LNCaP clone FGC (cell line): ENCODE measurements around the gene MIXL1.
"Not testable (repeated sequence)": the region's sequence is repeated elsewhere in the genome, so short reads cannot be mapped to it uniquely, and the experiment has no call there.

Experiments used
- DNase-seq: peaks from one replicate; pipeline ENCODE4 v3.0.0-alpha.2; 2011; ENCODE audit warnings: low read depth
- H3K4me3 ChIP-seq: 2 replicates; pipeline ENCODE4 v1.5.1; 2011; ENCODE audit warnings: mild to moderate bottlenecking, low read depth, low read length, control low read depth
- CTCF ChIP-seq: IDR thresholded peaks from 2 replicates; pipeline ENCODE4 v1.5.1; 2012; ENCODE audit warnings: mild to moderate bottlenecking; ENCODE audit not compliant: control insufficient read depth, insufficient read depth; ENCODE audit errors: extremely low read depth

MIXL1 gene

GRCh38 chr1:226233293-226233692, 9.8 kb downstream of the MIXL1 start:
- no peak overlapping the region for H3K4me3 ChIP-seq
- no peak for TF ChIP-seq CTCF
- DNase-seq: no peak

GRCh38 chr1:226233806-226234205, 10.3 kb downstream of the MIXL1 start:
- no peak overlapping the region for H3K4me3 ChIP-seq
- no peak for TF ChIP-seq CTCF
- no peak for DNase-seq

- no peak for DNase-seq
- no peak for TF ChIP-seq CTCF
- no peak overlapping the region for H3K4me3 ChIP-seq
These were observed 13.4 kb downstream of the MIXL1 start for GRCh38 chr1:226236826-226237225.

- H3K4me3 ChIP-seq: no peak overlapping the region
- TF ChIP-seq CTCF: no peak
- DNase-seq: no peak
These were observed 16.0 kb downstream of the MIXL1 start for GRCh38 chr1:226239421-226239820.

GRCh38 chr1:226248091-226248490, 24.6 kb downstream of the MIXL1 start:
- no peak for DNase-seq
- TF ChIP-seq CTCF: no peak
- H3K4me3 ChIP-seq: no peak overlapping the region

- no peak overlapping the region for H3K4me3 ChIP-seq
- no peak for DNase-seq
- TF ChIP-seq CTCF: no peak
These were observed 25.3 kb downstream of the MIXL1 start for GRCh38 chr1:226248796-226249195.

GRCh38 chr1:226250511-226250910, 27.0 kb downstream of the MIXL1 start:
- no peak for TF ChIP-seq CTCF

GRCh38 chr1:226252841-226253240, 29.4 kb downstream of the MIXL1 start:
- DNase-seq, H3K4me3 ChIP-seq: not testable (repeated sequence)

More at GRCh38 chr1:226250511-226250910, 27.0 kb downstream of the MIXL1 start:
- H3K4me3 ChIP-seq: no peak overlapping the region
- DNase-seq: no peak
